ENCODE data around the gene NCK2.

The NCK2 gene

DNA sequence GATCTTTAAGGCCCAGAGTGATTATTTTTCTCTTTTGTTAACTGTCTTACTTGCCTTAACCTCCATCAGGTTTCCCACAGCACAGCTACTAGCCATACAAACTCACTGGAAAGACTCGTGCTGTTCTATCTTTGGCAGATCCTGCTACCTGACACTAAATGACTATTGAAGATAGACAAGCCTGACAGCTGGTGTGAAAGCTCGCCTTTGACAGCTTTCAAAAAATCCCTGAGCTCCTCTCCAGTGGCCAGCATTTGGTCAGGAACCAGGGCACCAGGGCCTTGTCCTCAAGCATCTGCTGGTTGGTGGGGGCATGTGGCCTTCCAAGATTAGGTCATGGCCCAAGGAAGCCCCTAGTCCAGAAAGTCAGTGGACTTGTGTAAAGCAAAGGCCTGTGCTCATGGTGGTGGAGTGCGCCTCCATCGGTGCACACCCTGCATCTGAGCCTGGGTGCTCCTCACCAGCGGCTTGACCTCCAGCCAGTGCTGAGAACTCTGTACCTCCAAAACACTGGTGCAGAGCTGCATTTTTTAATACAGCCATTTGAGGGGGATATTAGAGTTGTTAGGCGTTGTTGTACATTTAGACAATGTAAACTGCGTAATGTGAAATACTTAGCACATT is 158.5 kb downstream of the NCK2 start:
- DNase-seq = no peak

DNA sequence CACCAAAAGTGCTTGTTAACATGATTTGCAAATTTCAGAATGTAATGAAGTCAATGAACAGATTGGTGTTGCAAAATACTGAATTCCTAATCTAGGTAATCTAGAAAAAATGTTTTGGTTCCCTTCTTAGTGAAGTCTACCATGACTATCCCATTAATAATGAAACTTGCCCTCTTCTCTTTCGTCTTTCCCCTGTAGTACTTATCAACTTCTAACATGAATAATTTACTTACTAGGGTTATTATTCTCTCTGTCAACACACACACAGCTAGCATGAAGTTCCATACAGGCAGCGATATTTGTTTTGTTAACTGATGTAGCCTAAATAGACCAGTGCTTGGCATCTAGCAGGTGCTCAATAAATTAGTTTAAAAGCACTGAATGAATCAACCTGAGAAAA is 160.2 kb downstream of the NCK2 start:
- no peak for DNase-seq

DNA sequence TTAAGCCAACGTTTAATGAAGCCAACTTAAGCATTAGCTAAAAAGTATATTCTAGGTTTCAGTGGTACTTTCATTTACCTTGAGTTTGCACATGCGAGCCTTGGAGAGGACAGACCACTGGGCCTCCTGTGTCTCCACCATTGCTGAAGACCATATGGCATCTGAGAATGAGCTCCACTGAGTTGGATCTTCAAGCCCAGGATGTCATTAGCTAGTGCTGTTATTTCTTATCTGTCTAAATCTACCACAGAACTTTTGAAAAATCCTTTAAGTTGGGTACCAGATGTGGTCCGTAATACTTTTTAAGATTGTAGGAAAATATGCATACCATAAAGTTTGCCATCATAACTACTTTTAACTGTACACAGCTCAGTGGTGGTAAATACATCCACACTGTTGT is 161.8 kb downstream of the NCK2 start:
- no peak for DNase-seq

DNA sequence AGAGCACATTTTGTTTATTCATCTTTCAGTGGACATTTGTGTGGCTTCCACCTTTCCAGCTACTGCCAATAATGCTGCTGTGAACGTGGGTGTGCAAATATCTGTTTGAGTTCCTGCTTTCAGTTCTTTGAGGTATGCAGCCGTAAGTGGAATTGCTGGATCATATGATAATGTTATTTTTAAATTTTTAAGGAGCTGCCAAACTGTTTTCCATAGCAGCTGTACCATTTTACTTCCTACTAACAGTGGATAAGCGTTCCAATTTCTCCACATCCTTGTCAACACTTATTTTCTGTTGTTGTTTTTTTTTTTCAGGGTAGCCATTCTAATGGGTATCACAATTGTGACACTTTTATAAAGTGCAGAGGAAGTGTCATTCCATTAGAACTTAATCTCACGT is 162.5 kb downstream of the NCK2 start:
- no peak for DNase-seq

GRCh38 chr2:105909215-105909614 is 164.5 kb downstream of the NCK2 start:
- no peak for DNase-seq

DNA sequence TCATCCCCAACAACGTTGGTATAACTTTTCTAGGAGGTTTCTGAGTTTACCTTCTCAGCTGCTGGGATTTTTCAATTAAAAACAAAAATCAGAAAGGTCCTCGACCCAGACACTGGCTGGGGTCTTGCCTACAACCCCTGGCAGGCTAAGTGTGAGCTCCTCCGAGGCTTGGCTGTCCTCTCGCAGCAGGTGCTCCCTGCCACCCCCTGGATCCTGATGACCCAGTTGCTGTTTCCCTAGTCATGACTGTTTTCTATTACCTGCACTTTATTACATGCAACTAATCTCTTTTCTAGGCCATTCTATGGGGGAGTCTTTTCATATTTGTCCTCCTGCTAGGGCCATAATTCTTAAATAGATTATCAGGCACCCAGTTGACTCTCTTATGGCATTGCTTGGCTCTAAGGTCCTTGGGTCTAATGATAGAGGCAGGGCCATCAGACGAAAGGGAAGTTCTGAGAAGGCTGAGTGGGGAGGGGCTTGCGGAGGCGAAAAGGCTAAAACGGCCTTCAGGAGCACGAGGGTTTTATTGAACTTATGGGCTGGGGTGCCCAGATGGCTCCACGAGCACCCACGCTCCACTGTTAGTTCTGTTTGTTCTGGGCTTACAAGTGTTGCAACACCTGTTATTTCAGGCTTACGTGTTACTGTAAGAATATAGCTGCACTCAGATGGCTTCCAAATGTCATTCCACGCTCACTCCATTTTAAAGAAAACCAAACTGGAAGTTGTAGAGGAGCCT is 166.0 kb downstream of the NCK2 start:
- no peak for DNase-seq

GRCh38 chr2:105911425-105911824 is 166.7 kb downstream of the NCK2 start:
- DNase-seq = no peak

GRCh38 chr2:105912081-105912480 is 167.4 kb downstream of the NCK2 start:
- DNase-seq = no peak

GRCh38 chr2:105915005-105915558 is 170.4 kb downstream of the NCK2 start:
- DNase-seq = no peak

- DNase-seq = peak; percentile 30 to 37
These were observed 172.5 kb downstream of the NCK2 start for GRCh38 chr2:105917226-105917625.

GRCh38 chr2:105917688-105918087 is 173.0 kb downstream of the NCK2 start:
- no peak for DNase-seq

- no peak for DNase-seq
These were observed 174.6 kb downstream of the NCK2 start for GRCh38 chr2:105919191-105919811.

DNA sequence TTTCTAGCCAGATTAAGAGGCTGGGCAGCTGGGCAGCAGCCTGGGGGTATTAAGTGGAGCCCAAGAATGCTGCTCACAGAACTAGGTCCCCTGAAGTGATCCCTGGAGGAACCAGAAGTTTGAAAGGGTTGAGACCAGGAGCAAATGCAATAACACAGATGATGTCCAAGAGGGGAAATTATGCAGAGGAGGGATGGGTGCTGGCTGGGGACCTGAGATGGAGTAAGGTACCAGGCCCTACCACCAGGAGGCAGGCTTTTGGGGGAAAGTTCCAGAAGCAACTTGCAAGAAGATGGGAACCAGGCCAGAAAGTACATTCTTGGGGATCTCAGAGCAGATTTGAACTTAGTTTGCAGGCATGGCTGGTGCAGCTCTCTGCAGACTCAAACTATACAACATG is 175.1 kb downstream of the NCK2 start:
- DNase-seq = peak in 1 of 2 experiments; percentile 3

DNA sequence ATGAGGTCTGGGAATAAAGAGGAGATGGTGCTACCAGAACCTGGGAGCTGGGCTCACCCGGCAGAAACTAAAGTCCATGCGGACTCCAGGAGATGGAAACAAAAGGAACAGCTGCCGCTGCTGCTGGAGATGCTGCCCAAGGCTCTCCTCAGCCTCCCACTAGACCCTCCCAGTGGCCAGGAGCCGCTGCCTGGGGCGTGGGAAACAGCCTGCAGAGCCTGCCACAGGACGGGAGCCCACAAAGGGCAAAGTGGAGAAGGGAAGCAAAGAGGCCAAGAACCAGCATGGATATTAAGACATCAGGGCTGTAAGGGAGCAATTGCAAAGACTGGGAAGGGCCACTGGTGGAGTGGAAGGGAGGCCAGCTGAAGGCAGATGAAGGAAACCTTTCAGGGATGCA is 179.6 kb downstream of the NCK2 start:
- no peak for DNase-seq

DNA sequence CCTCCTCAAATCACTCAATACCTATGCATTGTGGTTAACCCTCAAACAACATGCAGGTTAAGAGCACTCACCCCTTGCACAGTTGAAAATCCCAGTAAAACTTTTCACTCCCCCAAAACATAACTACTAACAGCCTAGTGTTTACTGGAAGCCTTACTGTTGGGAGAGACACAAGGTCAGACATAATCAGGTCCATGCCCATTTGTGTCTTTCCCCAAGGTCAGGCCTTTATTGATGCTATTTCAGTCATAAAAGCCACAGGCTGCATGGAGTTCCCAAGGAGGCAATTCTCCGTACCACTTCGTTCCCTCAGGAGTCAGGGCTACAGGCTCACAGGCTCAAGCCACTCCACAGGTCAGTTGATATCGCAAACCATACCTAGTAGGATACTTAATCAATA is 180.2 kb downstream of the NCK2 start:
- no peak for DNase-seq

DNA sequence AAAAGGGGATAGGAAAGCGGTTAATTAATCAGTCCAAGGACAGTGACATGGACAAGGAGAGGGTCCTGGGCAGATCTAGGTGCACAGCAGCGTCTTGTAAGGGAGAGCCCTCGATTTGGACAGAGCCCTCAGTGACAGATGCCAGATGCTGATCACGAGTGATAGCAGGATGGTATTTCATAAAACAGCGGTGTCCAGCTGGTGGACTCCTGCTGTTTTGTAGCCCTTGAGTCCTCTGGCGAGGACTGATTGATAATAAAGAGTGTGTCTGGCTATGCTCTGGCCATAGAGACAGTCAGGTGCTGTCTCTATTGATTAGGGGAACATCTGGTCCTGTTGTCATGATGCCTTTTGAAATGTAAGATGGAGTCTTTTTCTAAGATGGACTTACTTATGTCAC is 180.7 kb downstream of the NCK2 start:
- no peak for DNase-seq

DNA sequence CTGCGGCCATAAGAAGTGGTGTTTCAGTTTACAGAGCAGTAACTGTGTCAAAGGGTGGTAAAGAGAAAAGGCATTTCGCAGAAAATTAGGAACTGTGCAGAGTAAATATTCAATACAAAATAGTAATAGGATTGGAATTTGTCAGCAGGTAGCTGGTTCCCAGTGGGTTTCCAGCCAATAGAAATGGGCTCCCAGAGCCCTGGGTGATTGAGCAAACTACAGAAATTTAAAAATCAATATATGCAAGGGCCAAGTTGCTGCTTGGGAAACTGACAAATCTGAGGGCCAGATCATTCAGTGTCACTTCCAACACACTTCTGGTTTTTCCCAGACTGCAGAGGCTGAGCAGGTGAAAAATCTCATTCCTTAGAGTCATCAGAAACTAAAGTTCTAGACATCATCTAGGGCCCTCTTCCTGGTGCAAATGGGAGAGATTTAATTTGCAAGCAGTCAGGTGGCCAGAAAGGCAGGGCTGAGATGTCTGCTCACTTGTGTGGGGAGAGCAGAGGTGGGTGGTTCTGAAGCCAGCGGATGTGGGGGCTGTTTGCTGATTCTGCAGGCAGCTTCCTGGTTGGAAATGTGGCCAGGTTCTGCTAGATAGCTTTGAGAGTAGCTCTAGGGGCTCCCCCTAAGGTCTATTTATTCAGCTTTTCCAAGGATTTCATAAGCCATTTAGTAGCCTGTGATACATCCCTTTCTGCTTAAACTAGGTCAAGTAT is 182.4 kb downstream of the NCK2 start:
- DNase-seq = no peak

GRCh38 chr2:105928086-105928485 is 183.4 kb downstream of the NCK2 start:
- DNase-seq = no peak

- DNase-seq = no peak
These were observed 183.9 kb downstream of the NCK2 start for GRCh38 chr2:105928563-105928962.

DNA sequence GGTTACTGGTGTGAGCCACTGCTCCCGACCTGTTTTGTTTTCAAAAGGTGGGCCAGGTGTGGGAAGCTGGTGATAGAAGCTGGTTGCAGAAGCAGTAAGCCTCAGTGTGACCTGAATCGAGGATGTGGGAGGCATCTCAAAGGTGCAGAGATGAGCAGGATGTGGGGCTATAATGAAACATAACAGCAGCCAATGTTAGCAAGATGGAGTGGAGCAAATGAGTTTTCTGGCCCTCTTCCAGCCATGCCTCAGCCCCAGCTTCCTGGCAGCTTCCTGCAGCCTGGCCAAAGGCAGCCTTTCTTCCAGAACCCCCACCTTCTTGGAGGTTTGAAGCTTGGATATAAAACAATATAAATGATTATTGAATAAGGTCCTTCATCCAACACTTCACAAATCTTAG is 184.8 kb downstream of the NCK2 start:
- no peak for DNase-seq

DNA sequence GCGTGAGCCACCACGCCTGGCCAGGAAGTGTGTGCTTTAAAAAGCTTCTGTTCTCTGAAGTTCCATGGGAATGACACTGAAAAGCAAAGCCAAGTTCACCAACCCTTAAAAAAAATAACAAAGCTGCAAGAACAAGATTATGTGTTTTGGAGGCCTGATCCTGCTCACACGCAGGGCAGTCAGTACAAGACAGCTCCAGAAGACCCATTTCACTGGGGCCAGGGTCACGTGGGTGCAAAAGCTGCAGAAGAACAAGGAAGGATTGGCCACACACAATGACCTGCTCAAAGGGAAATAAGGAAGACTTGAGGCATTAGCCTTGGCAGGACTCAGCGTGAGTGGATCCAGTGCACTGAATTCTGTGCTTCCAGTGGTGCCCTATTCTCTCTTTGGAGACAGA is 187.9 kb downstream of the NCK2 start:
- no peak for DNase-seq

- no peak for DNase-seq
These were observed 189.2 kb downstream of the NCK2 start for GRCh38 chr2:105933906-105934305.

- DNase-seq = no peak
These were observed 189.8 kb downstream of the NCK2 start for GRCh38 chr2:105934467-105934866.

Data from AML-193 (cell line).